Stimulated activated CD8-positive, alpha-beta memory T cell treated with anti-CD3 and anti-CD28 coated beads, Interleukin-15, amount 100 ng/mL, for 48 hours (primary cell): ENCODE measurements around the gene MED13L.
"Not testable (repeated sequence)": the region's sequence is repeated elsewhere in the genome, so short reads cannot be mapped to it uniquely, and the experiment has no call there.

Experiments
- DNase-seq, 2 donors: peaks; one replicate each; pipeline ENCODE4 v3.0.0-alpha.2; 2020; ENCODE audit warnings: low read depth in 2 of 2

MED13L gene

GRCh38 chr12:116153113-116153512 lies 124.4 kb downstream of the MED13L start:
- no peak for DNase-seq

GRCh38 chr12:116152268-116152667 lies 125.2 kb downstream of the MED13L start:
- peak in 1 of 2 donors; percentile 9 for DNase-seq

GRCh38 chr12:116150452-116150851 lies 127.0 kb downstream of the MED13L start:
- no peak for DNase-seq

GRCh38 chr12:116150001-116150400 lies 127.5 kb downstream of the MED13L start:
- no peak for DNase-seq

- DNase-seq: no peak
Observed at GRCh38 chr12:116148844-116149243, 128.6 kb downstream of the MED13L start.

- no peak for DNase-seq
Observed at GRCh38 chr12:116146386-116146785, 131.1 kb downstream of the MED13L start.

- no peak for DNase-seq
Observed at GRCh38 chr12:116145451-116145850, 132.0 kb downstream of the MED13L start.

- no peak for DNase-seq
Observed at GRCh38 chr12:116144384-116144783, 133.1 kb downstream of the MED13L start.

GRCh38 chr12:116143909-116144308 lies 133.6 kb downstream of the MED13L start:
- no peak for DNase-seq

GRCh38 chr12:116142936-116143898 lies 134.3 kb downstream of the MED13L start:
- no peak for DNase-seq

GRCh38 chr12:116141833-116142162 lies 135.7 kb downstream of the MED13L start:
- DNase-seq: no peak

- no peak for DNase-seq
Observed at GRCh38 chr12:116141110-116141832, 136.2 kb downstream of the MED13L start.

GRCh38 chr12:116140529-116140928 lies 137.0 kb downstream of the MED13L start:
- DNase-seq: no peak

GRCh38 chr12:116138781-116139180 lies 138.7 kb downstream of the MED13L start:
- no peak for DNase-seq

- DNase-seq: no peak
Observed at GRCh38 chr12:116138364-116138763, 139.1 kb downstream of the MED13L start.

GRCh38 chr12:116137318-116137717 lies 140.2 kb downstream of the MED13L start:
- no peak for DNase-seq

- DNase-seq: no peak
Observed at GRCh38 chr12:116136340-116136739, 141.2 kb downstream of the MED13L start.

- DNase-seq: no peak
Observed at GRCh38 chr12:116135209-116135930, 142.1 kb downstream of the MED13L start.

- no peak for DNase-seq
Observed at GRCh38 chr12:116133636-116134214, 143.8 kb downstream of the MED13L start.

- DNase-seq: no peak
Observed at GRCh38 chr12:116133149-116133548, 144.3 kb downstream of the MED13L start.

GRCh38 chr12:116131987-116132386 lies 145.5 kb downstream of the MED13L start:
- not testable (repeated sequence) for DNase-seq

- DNase-seq: no peak
Observed at GRCh38 chr12:116131176-116131575, 146.3 kb downstream of the MED13L start.
